Measurements from ENCODE around the gene PKD1. TPM values are rescaled to one million over a fixed set of nuclear protein-coding genes. Genes with fewer than 3 reads are reported as not detected.

PKD1 gene
- total RNA-seq, 2 experiments from 2014 or later, result 65.3 to 70.7 TPM

DNA sequence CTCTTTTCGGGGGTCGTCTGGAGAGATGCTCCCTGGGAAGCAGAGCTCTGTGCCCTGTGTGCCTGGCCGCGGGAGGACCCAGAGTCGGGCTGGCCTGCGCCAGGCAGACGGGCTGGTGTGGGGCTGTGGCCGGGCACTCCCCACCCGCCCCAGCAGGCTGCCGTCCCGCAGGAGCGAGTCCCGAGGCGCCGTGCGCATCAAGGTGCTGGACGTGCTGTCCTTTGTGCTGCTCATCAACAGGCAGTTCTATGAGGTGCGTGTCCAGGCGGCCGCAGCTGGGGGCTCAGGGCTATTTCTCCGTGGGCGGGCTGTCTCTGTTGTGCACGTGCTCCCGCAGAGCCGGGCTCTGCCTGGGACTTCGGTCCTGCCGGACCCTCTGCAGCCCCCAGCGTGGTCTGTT lies 72.9 kb downstream of the PKD1 start:
- CTCF ChIA-PET, result no interaction called here

DNA sequence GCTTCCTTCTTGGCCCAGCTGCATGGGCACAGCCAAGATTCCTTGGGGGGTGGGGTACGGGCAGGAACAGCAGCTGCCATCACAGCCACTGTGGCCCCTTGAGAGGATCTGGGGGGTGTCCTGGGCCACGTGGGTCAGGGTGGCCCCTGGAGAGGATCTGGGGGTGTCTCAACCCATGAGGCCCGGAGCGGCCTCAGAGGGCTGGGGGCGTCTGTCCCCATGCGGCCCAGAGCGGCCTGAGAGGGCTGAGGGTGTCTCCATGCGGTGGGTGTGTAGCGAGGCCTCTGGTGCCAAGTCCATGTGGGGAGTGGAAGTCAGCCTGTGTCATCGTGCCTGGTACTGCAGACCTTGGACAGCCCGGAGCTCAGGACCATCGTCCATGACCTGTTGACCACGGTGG lies 74.2 kb downstream of the PKD1 start:
- ChIA-PET CTCF (interaction anchor here (0.6 kb wide), 1 partner anchor 283 kb away, joined by 3 read pairs; no protein-coding TSS in a partner anchor), POLR2A (no interaction called here)

More for the DNA sequence above, 72.9 kb downstream of the PKD1 start:
- POLR2A ChIA-PET, result no interaction called here

- ChIA-PET CTCF (no interaction called here), POLR2A (no interaction called here)
These were observed 74.7 kb downstream of the PKD1 start for GRCh38 chr16:2061023-2061422.

DNA sequence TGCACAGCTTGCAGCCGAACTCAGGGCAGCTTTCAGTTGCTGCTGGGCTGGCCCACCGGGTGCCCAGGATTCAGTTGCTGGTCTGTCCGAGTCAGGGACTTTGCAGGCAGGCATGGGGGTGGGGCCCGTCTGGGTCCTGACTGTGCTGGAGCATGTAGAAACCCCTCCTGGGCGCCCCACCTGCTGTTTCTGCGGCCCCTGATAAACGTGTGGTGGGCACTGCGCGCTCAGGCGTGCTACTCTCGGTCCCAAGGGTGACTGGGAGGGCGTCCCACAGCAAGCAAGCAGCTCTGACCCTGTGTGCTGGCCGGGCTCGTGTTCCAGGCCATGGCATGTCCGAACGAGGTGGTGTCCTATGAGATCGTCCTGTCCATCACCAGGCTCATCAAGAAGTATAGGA lies 75.4 kb downstream of the PKD1 start:
- ChIA-PET POLR2A (no interaction called here), CTCF (no interaction called here)

DNA sequence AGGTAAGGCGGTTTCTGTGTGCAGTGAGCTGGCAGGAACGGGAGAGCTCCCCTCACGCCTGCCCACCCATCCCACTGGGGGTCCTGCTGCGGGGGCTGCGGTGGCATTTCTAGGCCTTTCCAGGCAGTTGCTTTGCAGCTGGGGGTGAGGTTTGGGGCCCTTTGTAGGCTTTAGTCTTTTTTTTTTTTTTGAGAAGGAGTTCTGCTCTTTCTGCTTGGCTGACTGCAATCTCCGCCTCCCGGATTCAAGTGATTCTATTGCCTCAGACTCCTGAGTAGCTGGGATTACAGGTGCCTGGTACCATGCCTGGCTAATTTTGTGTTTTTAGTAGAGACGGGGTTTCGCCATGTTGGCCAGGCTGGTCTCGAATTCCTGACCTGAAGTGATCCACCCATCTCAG lies 76.8 kb downstream of the PKD1 start:
- POLR2A ChIA-PET, result interaction anchor here (0.6 kb wide), 1 partner anchor 16 kb away, joined by 4 read pairs; no protein-coding TSS in a partner anchor

DNA sequence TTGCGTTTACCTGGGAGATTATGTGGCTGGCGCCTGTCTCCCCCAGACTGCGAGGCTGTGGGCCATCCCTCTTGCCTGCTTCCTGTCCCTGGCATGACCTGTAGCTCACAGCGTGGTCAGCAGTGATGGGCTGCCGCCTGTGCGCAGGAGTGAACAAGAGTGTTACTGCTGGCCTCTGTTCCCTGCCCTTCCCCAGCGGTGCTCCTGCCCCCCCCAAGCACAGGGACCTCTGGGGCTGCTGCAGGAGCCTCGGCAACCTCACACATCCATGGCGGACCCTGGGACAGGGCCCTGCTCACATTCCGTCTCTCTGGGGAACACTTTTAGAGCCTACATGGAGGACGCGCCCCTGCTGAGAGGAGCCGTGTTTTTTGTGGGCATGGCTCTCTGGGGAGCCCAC lies 77.3 kb downstream of the PKD1 start:
- POLR2A ChIA-PET, result no interaction called here

More for the DNA sequence above, 76.8 kb downstream of the PKD1 start:
- CTCF ChIA-PET, result interaction anchor here (0.7 to 0.8 kb wide), 2 partner anchors 34 to 36 kb away, joined by 3 read pairs; no protein-coding TSS in a partner anchor

DNA sequence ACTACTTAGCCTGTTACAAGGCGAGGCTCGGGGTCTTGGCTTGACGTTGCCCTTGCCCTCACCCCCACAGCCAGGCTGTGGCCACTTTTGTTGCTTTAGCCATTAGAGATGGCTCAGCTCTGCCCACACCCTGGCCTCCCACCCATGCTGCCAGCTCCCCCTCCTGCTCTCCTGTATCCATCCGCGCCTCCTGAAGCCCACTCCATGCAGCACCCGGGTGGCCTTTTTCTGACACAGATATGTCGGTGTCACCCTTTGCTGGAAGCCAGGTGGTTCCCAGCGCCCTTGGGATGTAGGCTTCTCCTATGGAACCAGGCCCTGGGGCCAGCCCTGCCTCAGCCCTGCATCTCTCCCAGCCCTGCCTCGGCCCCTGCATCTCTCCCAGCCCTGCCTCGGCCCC lies 78.3 kb downstream of the PKD1 start:
- POLR2A ChIA-PET, result no interaction called here
- CTCF ChIA-PET, result interaction anchor here (0.9 kb wide), 1 partner anchor 11 kb away, joined by 3 read pairs; no protein-coding TSS in a partner anchor

More for the DNA sequence above, 77.3 kb downstream of the PKD1 start:
- CTCF ChIA-PET, result interaction anchor here (0.7 to 0.8 kb wide), 2 partner anchors 34 to 36 kb away, joined by 3 read pairs; no protein-coding TSS in a partner anchor

- ChIA-PET CTCF (interaction anchor here (0.9 kb wide), 1 partner anchor 10 kb away, joined by 3 read pairs; no protein-coding TSS in a partner anchor), POLR2A (no interaction called here)
These were observed 78.9 kb downstream of the PKD1 start for GRCh38 chr16:2056681-2057407.

DNA sequence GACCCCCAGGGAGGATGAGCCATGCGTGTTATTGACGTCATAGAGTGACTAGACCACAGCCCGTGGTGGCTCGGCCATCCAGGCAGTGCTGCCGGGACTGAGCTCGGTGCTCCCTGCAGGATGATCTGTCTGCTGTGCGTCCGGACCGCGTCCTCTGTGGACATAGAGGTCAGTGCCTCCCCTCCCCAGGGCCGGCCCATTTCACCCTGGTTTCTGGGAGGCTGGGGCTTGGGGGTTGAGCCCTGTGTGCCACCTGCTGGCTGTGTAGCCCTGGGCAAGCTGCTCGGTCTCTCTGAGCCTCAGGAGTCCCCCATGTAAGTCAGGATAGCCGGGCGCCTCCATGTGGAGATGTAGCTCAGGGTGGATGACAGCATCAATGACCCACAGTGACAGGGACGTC lies 79.6 kb downstream of the PKD1 start:
- ChIA-PET POLR2A (no interaction called here), CTCF (no interaction called here)

DNA sequence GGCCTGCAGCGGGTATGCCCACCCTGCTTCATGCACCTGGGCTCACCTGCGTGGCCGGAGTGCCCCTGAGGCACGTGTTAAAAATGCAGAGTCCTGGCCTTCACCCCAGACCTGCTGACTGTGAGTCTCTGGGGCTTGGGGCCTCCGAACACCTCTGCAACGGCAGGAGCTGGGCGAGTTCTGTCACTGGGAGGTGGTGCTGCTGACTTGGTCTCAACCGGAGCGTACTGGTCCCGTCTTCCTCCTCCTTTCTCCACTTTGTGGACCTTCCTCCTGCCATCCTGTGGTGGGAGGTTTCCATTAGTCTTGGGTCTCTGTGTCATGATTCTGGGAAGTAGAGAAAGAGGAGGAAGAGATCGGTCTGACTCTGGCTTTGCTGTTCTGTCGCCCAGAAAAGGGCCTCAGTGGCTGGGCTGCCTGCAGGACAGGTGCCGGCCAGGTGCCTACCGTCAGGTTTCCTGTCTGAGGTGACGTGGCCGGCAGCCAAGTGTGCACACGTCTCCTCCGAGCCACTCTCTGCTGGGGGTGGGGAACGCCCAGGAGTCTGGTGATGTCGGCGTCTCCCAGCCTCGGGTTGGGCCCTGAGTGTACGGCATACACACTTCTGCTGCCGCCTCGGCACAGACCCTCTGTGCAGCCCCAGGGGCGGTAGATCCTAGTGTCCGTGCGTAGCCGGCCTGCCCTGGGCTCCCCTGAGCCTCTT lies 81.0 kb downstream of the PKD1 start:
- POLR2A ChIA-PET, result no interaction called here

DNA sequence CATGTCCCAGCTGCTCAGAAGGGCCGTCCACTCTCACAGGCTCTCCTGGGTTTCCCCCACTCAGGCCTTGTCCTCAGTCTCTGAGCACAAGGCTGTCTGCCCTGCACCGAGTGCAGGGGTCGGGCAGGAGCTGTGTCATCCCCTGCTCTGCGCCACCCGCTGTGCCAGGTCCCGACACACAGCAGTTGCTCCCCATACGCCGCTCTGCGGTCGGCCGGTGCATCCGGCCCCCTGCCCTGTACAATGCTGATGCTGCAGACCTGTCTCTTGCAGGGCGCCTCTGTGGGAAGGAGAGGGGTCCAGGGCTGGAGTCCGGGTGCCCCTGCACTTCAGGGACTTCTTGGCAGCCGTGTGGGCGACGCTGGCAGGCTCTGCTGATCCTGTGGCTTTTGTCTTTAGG lies 81.8 kb downstream of the PKD1 start:
- CTCF ChIA-PET, result no interaction called here
- POLR2A ChIA-PET, result no interaction called here

More for the DNA sequence above, 81.0 kb downstream of the PKD1 start:
- CTCF ChIA-PET, result interaction anchor here (0.8 kb wide), 1 partner anchor 38 kb away, joined by 3 read pairs; no protein-coding TSS in a partner anchor

DNA sequence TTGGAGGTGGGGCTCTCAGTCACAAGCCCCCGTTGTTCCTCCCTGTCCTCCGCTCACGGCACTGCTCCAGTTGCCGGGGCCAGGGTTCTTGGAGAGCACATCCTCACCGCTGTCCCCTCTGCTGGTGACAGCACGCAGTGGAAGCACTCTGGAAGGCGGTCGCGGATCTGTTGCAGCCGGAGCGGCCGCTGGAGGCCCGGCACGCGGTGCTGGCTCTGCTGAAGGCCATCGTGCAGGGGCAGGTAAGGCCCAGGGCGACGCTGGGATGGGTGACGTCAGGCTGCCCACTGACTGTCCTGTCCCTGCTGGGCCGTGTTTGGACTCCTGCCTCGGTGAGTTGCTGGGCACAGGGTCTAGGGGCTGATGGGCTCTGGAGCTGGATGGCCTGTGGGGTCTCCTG lies 82.5 kb downstream of the PKD1 start:
- CTCF ChIA-PET, result no interaction called here
- POLR2A ChIA-PET, result no interaction called here

DNA sequence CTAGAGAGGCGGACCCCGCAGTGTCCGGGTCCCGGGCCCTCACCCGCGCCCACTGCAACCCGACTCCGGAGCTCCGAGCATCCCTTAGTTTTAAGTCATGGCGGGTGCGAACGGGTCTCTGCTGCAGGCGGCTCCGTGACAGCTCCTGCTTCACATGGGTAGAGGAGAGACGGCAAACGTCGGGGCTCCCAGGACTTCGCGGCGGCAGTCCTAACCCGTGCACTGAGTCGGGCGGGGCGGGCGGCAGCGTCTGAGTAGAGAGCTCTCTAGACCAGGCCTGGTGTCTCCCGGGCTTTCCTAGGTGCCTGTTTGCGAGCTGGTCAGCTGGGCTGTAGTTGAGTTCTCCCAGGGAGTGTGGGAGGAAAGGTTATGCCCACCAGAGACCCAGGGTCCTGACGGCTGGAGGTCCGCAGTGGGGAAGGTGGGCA lies 87.6 kb downstream of the PKD1 start:
- ChIA-PET POLR2A (no interaction called here), CTCF (interaction anchor here (1.0 to 2.9 kb wide), 5 partner anchors 18 to 93 kb away, joined by 3 to 14 read pairs (median 7); partner anchors contain the start of gene NHERF2)

DNA sequence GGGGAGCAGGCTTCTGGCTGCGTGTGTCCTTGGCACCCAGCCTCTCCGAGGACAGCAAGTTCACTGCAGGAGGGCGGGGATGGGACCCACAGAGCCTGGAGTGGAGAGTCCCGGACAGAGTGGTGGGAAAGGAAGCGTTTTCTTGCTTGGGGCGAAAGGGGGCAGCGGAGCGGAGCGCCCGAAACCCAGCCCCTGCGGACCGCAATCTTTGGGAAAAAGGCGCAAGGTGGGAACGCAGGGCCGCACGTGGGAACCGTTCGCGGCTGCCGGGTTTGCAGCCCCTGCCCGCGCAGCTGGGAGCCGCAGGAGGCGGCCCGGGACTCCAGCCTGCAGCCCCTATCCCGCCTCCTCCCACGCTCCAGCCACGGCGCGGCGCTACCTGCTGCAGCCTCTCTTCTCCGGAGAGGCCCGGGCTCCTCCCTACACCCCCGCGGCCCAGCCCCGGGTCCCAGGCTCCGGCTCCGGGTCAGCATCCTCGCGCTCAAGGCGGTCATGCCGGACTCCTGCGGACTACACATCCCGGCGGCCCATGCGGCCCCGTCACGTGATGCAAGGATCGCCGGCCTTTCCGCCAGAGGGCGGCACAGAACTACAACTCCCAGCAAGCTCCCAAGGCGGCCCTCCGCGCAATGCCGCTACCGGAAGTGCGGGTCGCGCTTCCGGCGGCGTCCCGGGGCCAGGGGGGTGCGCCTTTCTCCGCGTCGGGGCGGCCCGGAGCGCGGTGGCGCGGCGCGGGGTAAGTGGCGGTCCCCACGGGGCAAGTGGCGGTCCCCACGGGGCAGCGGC lies 88.2 kb downstream of the PKD1 start, which contains the start of the genes NTHL1 and TSC2:
TSS of gene NTHL1 (minus strand) at position 505 of the 786 bp plus-strand sequence. CDS start at position 494, 11 bp downstream.
TSS of gene TSC2 (plus strand) at position 656 of the 786 bp plus-strand sequence. CDS start 631 bp downstream, outside the sequence.
- ChIA-PET POLR2A (no interaction called here), CTCF (interaction anchor here (1.0 to 2.9 kb wide), 7 partner anchors 9 to 94 kb away, joined by 3 to 14 read pairs (median 4); partner anchors contain the start of gene NHERF2)

DNA sequence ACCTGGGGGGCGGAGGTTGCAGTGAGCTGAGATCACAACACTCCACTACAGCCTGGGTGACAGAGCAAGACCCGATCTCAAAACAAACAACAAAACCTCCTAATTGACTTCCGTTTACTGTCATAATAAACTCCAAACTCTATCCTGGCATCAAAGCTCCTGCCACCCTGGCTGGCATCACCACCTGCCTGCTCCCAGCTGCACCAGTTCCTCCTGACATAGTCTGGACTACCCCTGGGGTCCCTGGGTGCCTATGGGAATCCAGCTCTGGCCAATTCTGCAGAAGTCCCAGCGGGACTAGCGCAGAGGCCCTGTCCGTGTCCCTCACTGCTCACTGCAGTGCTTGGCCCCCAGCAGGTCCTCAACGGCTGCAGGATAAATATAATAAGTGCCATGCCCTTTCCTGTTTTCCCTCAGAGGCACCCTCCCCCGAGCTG lies 88.8 kb downstream of the PKD1 start:
- CTCF ChIA-PET, result interaction anchor here (1.2 to 2.9 kb wide), 6 partner anchors 10 to 94 kb away, joined by 3 to 14 read pairs (median 5); partner anchors contain the start of gene NHERF2

GRCh38 chr16:2045965-2046892 lies 89.5 kb downstream of the PKD1 start:
- POLR2A ChIA-PET, result no interaction called here
- CTCF ChIA-PET, result interaction anchor here (1.2 to 2.9 kb wide), 4 partner anchors 9 to 95 kb away, joined by 3 to 14 read pairs (median 5); partner anchors contain the start of gene NHERF2

More for the DNA sequence above, 88.8 kb downstream of the PKD1 start:
- POLR2A ChIA-PET, result no interaction called here

DNA sequence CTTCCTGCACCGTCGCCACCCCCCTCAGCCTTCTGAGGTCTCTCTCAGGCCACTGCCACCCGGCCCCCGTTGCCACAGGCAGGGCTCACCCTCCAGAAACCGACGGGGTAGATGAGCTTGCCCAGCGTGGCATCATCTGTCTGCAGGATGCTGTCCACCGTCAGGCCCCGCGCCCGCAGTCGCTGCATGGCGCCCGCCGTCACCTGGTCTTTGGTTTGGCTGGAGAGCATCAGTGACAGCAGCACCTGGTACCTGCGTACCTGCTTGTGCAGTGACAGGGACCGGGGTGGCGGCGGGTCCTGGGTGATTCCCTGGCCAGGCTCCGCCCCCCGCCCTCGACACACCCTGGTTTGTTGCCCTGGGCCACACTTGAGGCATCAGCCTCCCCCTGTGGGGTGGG lies 91.2 kb downstream of the PKD1 start:
- POLR2A ChIA-PET, result interaction anchor here (0.6 kb wide), 1 partner anchor 207 kb away, joined by 3 read pairs; the partner anchor contains the start of gene ECI1
- CTCF ChIA-PET, result interaction anchor here (1.0 kb wide), 1 partner anchor 96 kb away, joined by 3 read pairs; no protein-coding TSS in a partner anchor
